GM18505 (cell line): Measurements from ENCODE around the gene RAB37.

Source experiments
- ATAC-seq: cut with Tn5 transposase; IDR thresholded peaks from one replicate; pipeline ENCODE4 v1.9.1; 2021; ENCODE audit not compliant: unreplicated experiment
- POLR2A ChIP-seq: IDR thresholded peaks from 4 replicates; pipeline ENCODE4 v1.6.1; 2011; ENCODE audit warnings: borderline replicate concordance; ENCODE audit not compliant: insufficient read depth, insufficient read length; ENCODE audit errors: extremely low read depth

Gene RAB37

GRCh38 chr17:74712301-74712700 lies 24.8 kb upstream of the RAB37 start:
- no peak for TF ChIP-seq POLR2A
- no peak for ATAC-seq

- TF ChIP-seq POLR2A: no peak
- ATAC-seq: no peak
Observed at GRCh38 chr17:74712756-74713155, 24.3 kb upstream of the RAB37 start, which contains the start of gene CD300LF. CD300LF (minus strand) TSS chr17:74712923; CDS start chr17:74712866, 57 bp downstream.

- ATAC-seq: no peak
- no peak for TF ChIP-seq POLR2A
Observed at GRCh38 chr17:74713171-74713755, 23.8 kb upstream of the RAB37 start.

- ATAC-seq: no peak
- TF ChIP-seq POLR2A: no peak
Observed at GRCh38 chr17:74715144-74715543, 21.9 kb upstream of the RAB37 start.

GRCh38 chr17:74720506-74720905 lies 16.6 kb upstream of the RAB37 start:
- no peak for TF ChIP-seq POLR2A
- no peak for ATAC-seq

GRCh38 chr17:74722782-74723181 lies 14.3 kb upstream of the RAB37 start:
- no peak for ATAC-seq
- no peak for TF ChIP-seq POLR2A

- no peak for TF ChIP-seq POLR2A
- ATAC-seq: no peak
Observed at GRCh38 chr17:74723891-74724290, 13.2 kb upstream of the RAB37 start.

- no peak for ATAC-seq
- TF ChIP-seq POLR2A: no peak
Observed at GRCh38 chr17:74725111-74725510, 11.9 kb upstream of the RAB37 start.

GRCh38 chr17:74728033-74728701 lies 8.9 kb upstream of the RAB37 start:
- TF ChIP-seq POLR2A: no peak
- no peak for ATAC-seq

GRCh38 chr17:74728702-74729075 lies 8.4 kb upstream of the RAB37 start:
- no peak for ATAC-seq
- no peak for TF ChIP-seq POLR2A

- ATAC-seq: no peak
- no peak for TF ChIP-seq POLR2A
Observed at GRCh38 chr17:74729368-74729767, 7.7 kb upstream of the RAB37 start.

GRCh38 chr17:74729866-74730265 lies 7.2 kb upstream of the RAB37 start:
- TF ChIP-seq POLR2A: no peak
- no peak for ATAC-seq

- ATAC-seq: no peak
- no peak for TF ChIP-seq POLR2A
Observed at GRCh38 chr17:74730491-74731346, 6.3 kb upstream of the RAB37 start.

GRCh38 chr17:74731347-74731605 lies 5.8 kb upstream of the RAB37 start:
- ATAC-seq: no peak
- no peak for TF ChIP-seq POLR2A
